ENCODE measurements around the gene PRDM15. TPM values are rescaled to one million over a fixed set of nuclear protein-coding genes. Genes with fewer than 3 reads are reported as not detected.

Gene PRDM15
- total and polyA plus RNA-seq, 2 donors (not counting 3 experiments of a cell fraction or from before 2014, with no cell fraction given) = 11.8 to 12.9 TPM

DNA sequence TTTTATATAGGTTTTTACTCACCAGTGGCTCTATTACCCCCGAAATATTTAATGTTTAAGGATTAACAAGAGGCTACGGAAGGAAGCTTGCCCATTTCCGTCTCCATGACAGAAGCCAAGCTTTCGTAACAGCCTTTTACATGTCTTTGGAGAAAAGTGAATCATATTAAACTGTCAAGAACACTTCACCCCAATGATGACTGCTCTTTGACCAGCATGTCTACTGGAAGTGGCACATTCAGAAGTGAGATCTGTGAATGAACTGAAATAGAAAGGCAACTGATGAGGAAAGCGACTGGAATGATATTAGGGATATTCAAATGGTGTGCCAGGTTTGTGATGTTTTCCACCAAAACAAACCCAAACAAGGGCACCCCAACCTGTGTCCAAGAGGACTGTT is 8.5 kb upstream of the PRDM15 start:
- CTCF ChIA-PET = no interaction called here

More for the DNA sequence above, 8.5 kb upstream of the PRDM15 start:
- H3K9ac ChIP-seq (replicated peaks; ENCODE audit: extremely low read depth, insufficient read depth, low read length) = no peak overlapping the region
- no peak for FAIRE-seq
- peaks cover 3% of the 10 kb centered on the region for H3K4me1 ChIP-seq (ENCODE audit: control insufficient read depth, extremely low read depth, insufficient read depth, low read length)
- H3K36me3 ChIP-seq (ENCODE audit: control insufficient read depth in 2 of 2, extremely low read depth in 1 of 2, insufficient read depth in 2 of 2, low read length in 2 of 2) = peaks cover 0 to 10% of the 10 kb centered on the region in 2 experiments
- no peak overlapping the region for H2AFZ ChIP-seq (ENCODE audit: low read depth, low read length)
- dilution Hi-C loops (cut with MboI; ENCODE audit: extremely low pct_ligation_motif_present, low sequenced_read_pairs) = no loop called here
- no peak for DNase-seq (ENCODE audit: low read depth, low spot score)
- no TSS peak for BruUV-seq (replicated peaks)
- POLR2A ChIA-PET = no interaction called here
- no peaks in the 10 kb centered on the region for H3K79me2 ChIP-seq (ENCODE audit: control insufficient read depth, insufficient read depth, low read length)
- no peaks in the 10 kb centered on the region for H4K20me1 ChIP-seq (replicated peaks; ENCODE audit: control insufficient read depth, extremely low read depth, insufficient read depth, low read length)
- H3K9me3 ChIP-seq (replicated peaks; ENCODE audit: control insufficient read depth, insufficient read depth, low read length) = no peaks in the 10 kb centered on the region
- no peak overlapping the region for H3K27ac ChIP-seq (ENCODE audit: insufficient read depth, low read depth, low read length)
- no peaks in the 10 kb centered on the region for H3K9me1 ChIP-seq (replicated peaks; ENCODE audit: control insufficient read depth, extremely low read depth, insufficient read depth, low read length)
- TF ChIP-seq MYC (IDR thresholded peaks at IDR 0.05; ENCODE audit: low read depth, low read length) = no peak
- TF ChIP-seq, protein P1, sequence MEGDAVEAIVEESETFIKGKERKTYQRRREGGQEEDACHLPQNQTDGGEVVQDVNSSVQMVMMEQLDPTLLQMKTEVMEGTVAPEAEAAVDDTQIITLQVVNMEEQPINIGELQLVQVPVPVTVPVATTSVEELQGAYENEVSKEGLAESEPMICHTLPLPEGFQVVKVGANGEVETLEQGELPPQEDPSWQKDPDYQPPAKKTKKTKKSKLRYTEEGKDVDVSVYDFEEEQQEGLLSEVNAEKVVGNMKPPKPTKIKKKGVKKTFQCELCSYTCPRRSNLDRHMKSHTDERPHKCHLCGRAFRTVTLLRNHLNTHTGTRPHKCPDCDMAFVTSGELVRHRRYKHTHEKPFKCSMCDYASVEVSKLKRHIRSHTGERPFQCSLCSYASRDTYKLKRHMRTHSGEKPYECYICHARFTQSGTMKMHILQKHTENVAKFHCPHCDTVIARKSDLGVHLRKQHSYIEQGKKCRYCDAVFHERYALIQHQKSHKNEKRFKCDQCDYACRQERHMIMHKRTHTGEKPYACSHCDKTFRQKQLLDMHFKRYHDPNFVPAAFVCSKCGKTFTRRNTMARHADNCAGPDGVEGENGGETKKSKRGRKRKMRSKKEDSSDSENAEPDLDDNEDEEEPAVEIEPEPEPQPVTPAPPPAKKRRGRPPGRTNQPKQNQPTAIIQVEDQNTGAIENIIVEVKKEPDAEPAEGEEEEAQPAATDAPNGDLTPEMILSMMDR (IDR thresholded peaks at IDR 0.05; ENCODE audit: extremely low read depth in 1 of 2, insufficient read depth in 1 of 2, low read depth in 1 of 2, low read length in 2 of 2) = no peak
- no peak for TF ChIP-seq POLR2AphosphoS5 (IDR thresholded peaks at IDR 0.05; ENCODE audit: insufficient read depth, low read depth, low read length)
- no peak for TF ChIP-seq JUN (IDR thresholded peaks at IDR 0.05; ENCODE audit: borderline replicate concordance, insufficient read depth, insufficient read length, low read depth)
- no peak for TF ChIP-seq GATA2 (IDR thresholded peaks at IDR 0.05; ENCODE audit: insufficient read depth, insufficient read length, low read depth, low read length)
- TF ChIP-seq POLR2A (IDR thresholded peaks at IDR 0.05; ENCODE audit: low read depth, low read length) = no peak
- TF ChIP-seq EZH2 (IDR thresholded peaks at IDR 0.05; ENCODE audit: borderline replicate concordance, low read depth, low read length, severe bottlenecking) = no peak
- TF ChIP-seq FOS (IDR thresholded peaks at IDR 0.05; ENCODE audit: borderline replicate concordance, insufficient read depth, low read length) = no peak
- TF ChIP-seq, protein P2, sequence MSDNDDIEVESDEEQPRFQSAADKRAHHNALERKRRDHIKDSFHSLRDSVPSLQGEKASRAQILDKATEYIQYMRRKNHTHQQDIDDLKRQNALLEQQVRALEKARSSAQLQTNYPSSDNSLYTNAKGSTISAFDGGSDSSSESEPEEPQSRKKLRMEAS (IDR thresholded peaks at IDR 0.05; ENCODE audit: insufficient read depth, insufficient read length) = no peak
- intact Hi-C loops (cut with micrococcal nuclease) = no loop called here
- no peak overlapping the region for H3K4me3 ChIP-seq (replicated peaks in 1 of 3; ENCODE audit: insufficient read depth in 1 of 3, low read depth in 1 of 3, low read length in 3 of 3)
- H3K27me3 ChIP-seq (ENCODE audit: control insufficient read depth in 2 of 2, insufficient read depth in 2 of 2, low read length in 2 of 2) = no peaks in the 10 kb centered on the region
- no peak overlapping the region for H3K4me2 ChIP-seq (ENCODE audit: insufficient read depth, low read length)
